Right atrium auricular region (tissue), 2 donors: Measurements from ENCODE around the gene SERPINH1. TPM values are rescaled to one million over a fixed set of nuclear protein-coding genes. Genes with fewer than 3 reads are reported as not detected.

Experiments used
- DNase-seq: peaks from one replicate; pipeline ENCODE4 v3.0.0-alpha.2; 2019; ENCODE audit warnings: low spot score
- H3K27ac ChIP-seq, 2 donors: fragments of 200-600 bp; sonication (generic); 1 replicate in 1 of 2; 2 replicates in 1 of 2; pipeline ENCODE4 v1.5.1; 2016 to 2019
- H3K27me3 ChIP-seq, 2 donors: fragments of 200-600 bp; sonication (generic); one replicate each; pipeline versions ENCODE4 v1.5.1 to v1.6.0; 2017 to 2019
- H3K36me3 ChIP-seq: fragments of 200-600 bp; sonication (generic); one replicate; pipeline ENCODE4 v1.5.1; 2016
- H3K4me1 ChIP-seq, 2 donors: fragments of 200-600 bp; sonication (generic); one replicate each; pipeline versions ENCODE4 v1.5.1 to v1.6.0; 2017 to 2019
- H3K4me3 ChIP-seq, 2 donors: fragments of 200-600 bp; sonication (generic); 1 replicate in 1 of 2; 2 replicates in 1 of 2; pipeline ENCODE4 v1.5.1; 2017 to 2019; ENCODE audit warnings: mild to moderate bottlenecking in 1 of 2, moderate library complexity in 1 of 2
- H3K9me3 ChIP-seq, 2 donors: fragments of 200-600 bp; sonication (generic); one replicate each; pipeline ENCODE4 v1.5.1; 2019
- total RNA-seq, 2 donors: library from RNA; depleted of rRNA; stranded (reverse); fragments of >200 nt; gene quantifications; one replicate each; pipeline ENCODE4 v1.1.0, GENCODE V29; 2016
- TF ChIP-seq, protein P1 (sequence below), 2 donors: fragments of 200-600 bp; sonication (generic); IDR thresholded peaks; one replicate each; pipeline ENCODE4 v1.5.1; 2019; ENCODE audit warnings: antibody characterized with exemption in 2 of 2

The SERPINH1 gene
- total RNA-seq, 2 donors from 2014 or later = 114 to 195 TPM

DNA sequence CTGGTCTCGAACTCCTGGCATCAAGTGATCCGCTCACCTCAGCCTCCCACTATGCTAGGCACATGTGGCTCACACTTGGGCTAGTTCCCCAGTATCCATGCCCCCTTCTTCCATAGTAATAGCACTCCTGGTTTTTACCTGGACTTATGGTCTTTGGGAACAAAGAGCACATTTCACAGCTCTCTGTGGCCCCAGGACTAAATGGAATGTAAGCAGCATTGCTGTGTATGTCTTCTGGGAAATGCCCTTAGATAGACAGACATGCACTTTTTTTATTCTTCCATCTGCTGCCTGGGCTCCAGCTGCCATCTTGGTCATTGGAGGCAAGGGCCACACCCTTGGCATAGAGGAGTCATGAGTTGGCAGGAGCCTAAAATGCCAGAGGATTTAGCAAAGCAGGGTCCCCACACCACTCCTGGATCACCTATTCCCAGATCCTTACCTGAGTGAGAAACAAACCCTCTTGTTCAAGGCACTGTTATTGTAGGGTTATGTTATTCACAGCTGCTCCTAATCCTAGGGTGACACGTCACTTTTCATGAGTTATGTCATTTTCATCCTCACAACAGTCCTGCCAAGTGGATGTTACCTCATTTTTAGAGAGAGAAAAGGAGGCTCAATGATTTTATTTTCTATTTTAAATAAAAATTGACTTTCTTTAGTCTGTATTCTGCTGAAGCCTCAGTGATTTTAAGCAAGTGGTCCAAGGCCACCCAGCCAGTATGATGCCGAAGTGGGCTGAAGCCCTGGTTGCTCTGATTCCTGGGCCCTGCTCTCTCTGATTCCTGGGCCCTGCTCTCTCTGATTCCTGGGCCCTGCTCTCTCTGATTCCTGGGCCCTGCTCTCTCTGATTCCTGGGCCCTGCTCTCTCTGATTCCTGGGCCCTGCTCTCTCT, 20.6 kb upstream of the SERPINH1 start:
- Histone ChIP-seq H3K27me3 (no peaks in the 10 kb centered on the region), H3K36me3 (no peaks in the 10 kb centered on the region), H3K4me1 (no peaks in the 10 kb centered on the region), H3K9me3 (no peaks in the 10 kb centered on the region), H3K27ac (no peak overlapping the region), H3K4me3 (no peak overlapping the region)
- TF ChIP-seq, protein P1, sequence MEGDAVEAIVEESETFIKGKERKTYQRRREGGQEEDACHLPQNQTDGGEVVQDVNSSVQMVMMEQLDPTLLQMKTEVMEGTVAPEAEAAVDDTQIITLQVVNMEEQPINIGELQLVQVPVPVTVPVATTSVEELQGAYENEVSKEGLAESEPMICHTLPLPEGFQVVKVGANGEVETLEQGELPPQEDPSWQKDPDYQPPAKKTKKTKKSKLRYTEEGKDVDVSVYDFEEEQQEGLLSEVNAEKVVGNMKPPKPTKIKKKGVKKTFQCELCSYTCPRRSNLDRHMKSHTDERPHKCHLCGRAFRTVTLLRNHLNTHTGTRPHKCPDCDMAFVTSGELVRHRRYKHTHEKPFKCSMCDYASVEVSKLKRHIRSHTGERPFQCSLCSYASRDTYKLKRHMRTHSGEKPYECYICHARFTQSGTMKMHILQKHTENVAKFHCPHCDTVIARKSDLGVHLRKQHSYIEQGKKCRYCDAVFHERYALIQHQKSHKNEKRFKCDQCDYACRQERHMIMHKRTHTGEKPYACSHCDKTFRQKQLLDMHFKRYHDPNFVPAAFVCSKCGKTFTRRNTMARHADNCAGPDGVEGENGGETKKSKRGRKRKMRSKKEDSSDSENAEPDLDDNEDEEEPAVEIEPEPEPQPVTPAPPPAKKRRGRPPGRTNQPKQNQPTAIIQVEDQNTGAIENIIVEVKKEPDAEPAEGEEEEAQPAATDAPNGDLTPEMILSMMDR (IDR thresholded peaks at IDR 0.05) = no peak
- DNase-seq = no peak

- no peak for DNase-seq
- Histone ChIP-seq H3K27ac (no peak overlapping the region), H3K4me1 (no peaks in the 10 kb centered on the region), H3K27me3 (no peaks in the 10 kb centered on the region), H3K36me3 (no peaks in the 10 kb centered on the region), H3K4me3 (no peak overlapping the region), H3K9me3 (no peaks in the 10 kb centered on the region)
- TF ChIP-seq, protein P1 (IDR thresholded peaks at IDR 0.05) = no peak
Measured at GRCh38 chr11:75542088-75542438, 20.0 kb upstream of the SERPINH1 start.

- Histone ChIP-seq H3K4me1 (peaks cover 0 to 8% of the 10 kb centered on the region in 2 donors), H3K36me3 (no peaks in the 10 kb centered on the region), H3K27ac (no peak overlapping the region), H3K27me3 (no peaks in the 10 kb centered on the region), H3K9me3 (no peaks in the 10 kb centered on the region), H3K4me3 (no peak overlapping the region)
- DNase-seq = no peak
- TF ChIP-seq, protein P1 (IDR thresholded peaks at IDR 0.05) = no peak
Measured at GRCh38 chr11:75543806-75544205, 18.2 kb upstream of the SERPINH1 start.

DNA sequence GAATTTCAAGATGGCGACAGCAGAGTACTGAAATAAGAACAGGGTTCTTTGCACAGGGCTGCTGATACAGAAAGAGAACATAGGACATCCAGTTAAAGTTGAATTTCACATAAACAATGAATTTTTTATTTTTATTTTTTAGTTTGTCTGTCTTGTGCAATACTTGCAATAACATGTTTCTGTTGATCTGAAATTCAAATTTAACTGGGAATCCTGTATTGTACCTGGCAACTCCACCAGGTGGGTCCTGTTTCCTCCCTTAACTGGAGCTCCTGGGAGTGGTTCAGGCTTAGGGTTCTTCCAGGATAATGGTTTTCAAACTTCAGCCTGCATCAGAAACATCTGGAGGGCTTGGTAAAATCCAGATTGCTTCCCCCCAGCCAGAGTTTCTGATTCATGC, 14.9 kb upstream of the SERPINH1 start:
- H3K27me3 ChIP-seq = no peaks in the 10 kb centered on the region
- no peak for DNase-seq
- no peaks in the 10 kb centered on the region for H3K9me3 ChIP-seq
- no peak overlapping the region for H3K27ac ChIP-seq
- TF ChIP-seq, protein P1 (IDR thresholded peaks at IDR 0.05) = no peak
- no peaks in the 10 kb centered on the region for H3K36me3 ChIP-seq
- H3K4me3 ChIP-seq = no peak overlapping the region
- H3K4me1 ChIP-seq = peaks cover 0 to 8% of the 10 kb centered on the region in 2 donors

GRCh38 chr11:75547617-75548058, 14.4 kb upstream of the SERPINH1 start:
- DNase-seq = peak; percentile 86
- TF ChIP-seq, protein P1 (IDR thresholded peaks at IDR 0.05) = peak; percentile 77 to 95
- no peak overlapping the region for H3K4me3 ChIP-seq

More at GRCh38 chr11:75547617-75548058, 14.4 kb upstream of the SERPINH1 start:
- H3K27ac ChIP-seq = no peak overlapping the region
- peaks cover 0 to 8% of the 10 kb centered on the region in 2 donors for H3K4me1 ChIP-seq
- H3K9me3 ChIP-seq = no peaks in the 10 kb centered on the region
- no peaks in the 10 kb centered on the region for H3K36me3 ChIP-seq
- H3K27me3 ChIP-seq = no peaks in the 10 kb centered on the region
